Activated T-cell treated with anti-CD3 and anti-CD28 coated beads for 48 hours (primary cell): Measurements from ENCODE around the gene DNAJC18.

Experiments used
- DNase-seq: peaks from one replicate; pipeline ENCODE4 v3.0.0-alpha.2; 2020; ENCODE audit warnings: low read depth

The DNAJC18 gene

DNA sequence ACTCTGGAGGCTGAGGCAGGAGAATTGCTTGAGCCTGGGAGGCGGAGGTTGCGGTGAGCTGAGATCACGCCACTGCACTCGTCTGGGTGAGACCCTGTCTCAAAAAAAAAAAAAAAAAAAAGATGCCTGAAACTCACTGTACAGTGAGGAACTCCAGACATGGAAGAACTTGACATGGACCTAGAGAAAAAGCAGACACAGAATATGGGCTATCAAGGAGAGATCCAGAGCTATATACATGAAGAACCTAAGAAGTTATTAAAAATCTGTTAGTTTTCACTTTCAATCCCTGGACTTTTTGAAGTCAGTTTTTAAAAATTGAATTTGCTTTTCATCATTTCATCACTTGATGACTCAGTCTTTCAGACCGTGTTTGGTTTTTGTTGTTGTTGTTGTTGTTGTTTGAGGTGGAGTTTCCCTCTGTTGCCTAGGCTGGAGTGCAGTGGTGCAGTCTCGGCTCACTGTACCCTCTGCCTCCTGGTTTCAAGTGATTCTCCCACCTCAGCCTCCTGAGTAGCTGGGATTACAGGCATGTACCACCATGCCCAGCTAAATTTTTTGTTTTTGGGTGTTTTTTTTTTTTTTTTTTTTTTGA, 77.4 kb downstream of the DNAJC18 start:
- no peak for DNase-seq

GRCh38 chr5:139360384-139360783, 78.9 kb downstream of the DNAJC18 start:
- no peak for DNase-seq
